HEK293 (cell line): Measurements from ENCODE around the gene INPP5A.

Experiments used
- CTCF ChIA-PET: fragments of 350-600 bp; formaldehyde crosslinking; extraction: SDS; loops from one replicate; lab custom pipeline; 2021; ENCODE audit warnings: antibody characterized with exemption; lab: Yijun Ruan, JAX
- POLR2A ChIA-PET: fragments of 300-600 bp; formaldehyde crosslinking; extraction: SDS; loops from one replicate; lab custom pipeline; 2020; ENCODE audit warnings: antibody characterized with exemption, inconsistent platforms; lab: Yijun Ruan, JAX
- H3K27ac ChIP-seq: fragments of 200-500 bp; sonication (Bioruptor generic); 2 replicates; pipeline ENCODE4 v1.5.1; 2014; ENCODE audit warnings: low read depth, low read length, control low read depth, inconsistent platforms; ENCODE audit errors: extremely low read depth
- H3K36me3 ChIP-seq, 2 experiments: fragments of 200-500 bp in 1 of 2; sonication (Bioruptor generic) in 1 of 2; 1 replicate in 1 of 2; 2 replicates in 1 of 2; pipeline ENCODE4 v1.5.1; 2014 to 2017; ENCODE audit warnings: inconsistent platforms in 2 of 2, low read length in 2 of 2; ENCODE audit not compliant: control insufficient read depth in 2 of 2, insufficient read depth in 1 of 2
- H3K4me1 ChIP-seq: fragments of 200-500 bp; sonication (Bioruptor generic); 2 replicates; pipeline ENCODE4 v1.5.1; 2014; ENCODE audit warnings: mild to moderate bottlenecking, low read length, inconsistent platforms; ENCODE audit not compliant: control insufficient read depth, insufficient read depth
- H3K4me3 ChIP-seq: 2 replicates; pipeline ENCODE4 v1.5.1; 2011; ENCODE audit warnings: low read depth, mild to moderate bottlenecking, control low read depth, low read length, moderate library complexity
- H3K9me3 ChIP-seq: fragments of 200-500 bp; sonication (Bioruptor generic); 2 replicates; pipeline ENCODE4 v1.5.1; 2014; ENCODE audit warnings: low read depth, low read length, inconsistent platforms; ENCODE audit not compliant: control insufficient read depth, insufficient read depth
- KLF10 ChIP-seq: fragments of 450-650 bp; IDR thresholded peaks from 2 replicates; pipeline ENCODE4 v1.5.1; 2018; ENCODE audit warnings: missing biosample characterization, mild to moderate bottlenecking, missing genetic modification characterization
- PRDM10 ChIP-seq: fragments of 450-650 bp; formaldehyde crosslinking; IDR thresholded peaks from 2 replicates; pipeline ENCODE4 v1.5.1; 2016; ENCODE audit warnings: missing biosample characterization, missing genetic modification characterization
- SCRT1 ChIP-seq: fragments of 450-650 bp; formaldehyde crosslinking; IDR thresholded peaks from 2 replicates; pipeline ENCODE4 v1.5.1; 2016; ENCODE audit warnings: missing biosample characterization, missing genetic modification characterization, borderline replicate concordance
- SP2 ChIP-seq: fragments of 450-650 bp; formaldehyde crosslinking; IDR thresholded peaks from 2 replicates; pipeline ENCODE4 v1.5.1; 2016; ENCODE audit warnings: missing biosample characterization, missing genetic modification characterization
- YY2 ChIP-seq: fragments of 450-650 bp; formaldehyde crosslinking; IDR thresholded peaks from 2 replicates; pipeline ENCODE4 v1.5.1; 2016; ENCODE audit warnings: missing biosample characterization, missing genetic modification characterization
- ZNF114 ChIP-seq: fragments of 450-650 bp; formaldehyde crosslinking; IDR thresholded peaks from 2 replicates; pipeline ENCODE4 v1.5.0; 2017; ENCODE audit warnings: missing biosample characterization, missing genetic modification characterization
- ZNF133 ChIP-seq: fragments of 450-650 bp; formaldehyde crosslinking; IDR thresholded peaks from 2 replicates; pipeline ENCODE4 v1.5.1; 2016; ENCODE audit warnings: missing biosample characterization, missing genetic modification characterization
- ZNF248 ChIP-seq: fragments of 450-650 bp; formaldehyde crosslinking; IDR thresholded peaks from 2 replicates; pipeline ENCODE4 v1.5.1; 2017; ENCODE audit warnings: missing biosample characterization, missing genetic modification characterization
- ZNF302 ChIP-seq: fragments of 450-650 bp; formaldehyde crosslinking; IDR thresholded peaks from 2 replicates; pipeline ENCODE4 v1.5.1; 2016; ENCODE audit warnings: missing biosample characterization, missing genetic modification characterization, low read depth
- ZNF324 ChIP-seq: fragments of 450-650 bp; formaldehyde crosslinking; IDR thresholded peaks from 2 replicates; pipeline ENCODE4 v1.5.1; 2016; ENCODE audit warnings: missing biosample characterization, missing genetic modification characterization
- ZNF488 ChIP-seq: fragments of 450-650 bp; formaldehyde crosslinking; IDR thresholded peaks from 2 replicates; pipeline ENCODE4 v1.5.1; 2016; ENCODE audit warnings: missing biosample characterization, missing genetic modification characterization
- ZNF571 ChIP-seq: fragments of 450-650 bp; formaldehyde crosslinking; IDR thresholded peaks from 2 replicates; pipeline ENCODE4 v1.5.0; 2017; ENCODE audit warnings: missing biosample characterization, missing genetic modification characterization
- ZNF610 ChIP-seq: fragments of 450-650 bp; formaldehyde crosslinking; IDR thresholded peaks from 2 replicates; pipeline ENCODE4 v1.5.1; 2016; ENCODE audit warnings: missing biosample characterization, missing genetic modification characterization, borderline replicate concordance
- ZNF639 ChIP-seq: fragments of 450-650 bp; formaldehyde crosslinking; IDR thresholded peaks from 2 replicates; pipeline ENCODE4 v1.5.1; 2016; ENCODE audit warnings: missing biosample characterization, missing genetic modification characterization
- ZNF664 ChIP-seq: fragments of 450-650 bp; formaldehyde crosslinking; IDR thresholded peaks from 2 replicates; pipeline ENCODE4 v1.5.1; 2016; ENCODE audit warnings: missing biosample characterization, missing genetic modification characterization
- ZNF677 ChIP-seq: fragments of 450-650 bp; IDR thresholded peaks from 2 replicates; pipeline ENCODE4 v1.5.0; 2018; ENCODE audit warnings: missing biosample characterization, mild to moderate bottlenecking, missing genetic modification characterization, moderate library complexity
- ZNF707 ChIP-seq: fragments of 450-650 bp; formaldehyde crosslinking; IDR thresholded peaks from 2 replicates; pipeline ENCODE4 v1.5.1; 2016; ENCODE audit warnings: missing biosample characterization, missing genetic modification characterization
- ZNF785 ChIP-seq: fragments of 450-650 bp; formaldehyde crosslinking; IDR thresholded peaks from 2 replicates; pipeline ENCODE4 v1.5.1; 2016; ENCODE audit warnings: missing biosample characterization, missing genetic modification characterization
- ZNF830 ChIP-seq: fragments of 450-650 bp; IDR thresholded peaks from 2 replicates; pipeline ENCODE4 v1.5.0; 2018; ENCODE audit warnings: missing biosample characterization, missing genetic modification characterization, low read depth, mild to moderate bottlenecking, moderate library complexity
- ZSCAN23 ChIP-seq: fragments of 450-650 bp; formaldehyde crosslinking; IDR thresholded peaks from 2 replicates; pipeline ENCODE4 v1.5.1; 2016; ENCODE audit warnings: missing biosample characterization, missing genetic modification characterization
- ZSCAN4 ChIP-seq: fragments of 450-650 bp; formaldehyde crosslinking; IDR thresholded peaks from 2 replicates; pipeline ENCODE4 v1.5.1; 2017; ENCODE audit warnings: missing biosample characterization, missing genetic modification characterization

Gene INPP5A

GRCh38 chr10:132607961-132608495 lies 70.4 kb downstream of the INPP5A start:
- Histone ChIP-seq H3K4me1 (peaks cover 3% of the 10 kb centered on the region; the same call in 1 of the 2 replicates), H3K9me3 (no peaks in the 10 kb centered on the region), H3K36me3 (no peaks in the 10 kb centered on the region), H3K27ac (no peak overlapping the region), H3K4me3 (no peak overlapping the region)
- no peak for TF ChIP-seq ZNF677 (tag by site-specific recombination)
- TF ChIP-seq ZNF133 (tag by site-specific recombination), result no peak
- TF ChIP-seq ZNF302 (tag by site-specific recombination), result no peak
- no peak for TF ChIP-seq ZNF248 (tag by site-specific recombination)
- no peak for TF ChIP-seq KLF10 (tag by site-specific recombination)
- TF ChIP-seq ZNF639, result no peak
- TF ChIP-seq SCRT1 (tag by site-specific recombination), result no peak
- TF ChIP-seq ZSCAN23 (tag by site-specific recombination), result no peak
- TF ChIP-seq ZNF114, result no peak
- TF ChIP-seq ZNF610 (tag by site-specific recombination), result no peak
- no peak for TF ChIP-seq ZNF785 (tag by site-specific recombination)
- no peak for TF ChIP-seq ZNF664 (tag by site-specific recombination)
- TF ChIP-seq ZNF830 (tag by site-specific recombination), result no peak
- no peak for TF ChIP-seq PRDM10 (tag by site-specific recombination)
- no peak for TF ChIP-seq YY2
- no peak for TF ChIP-seq SP2 (tag by site-specific recombination)
- no peak for TF ChIP-seq ZNF571 (tag by site-specific recombination)
- TF ChIP-seq ZNF324 (tag by site-specific recombination), result no peak
- POLR2A ChIA-PET, result no interaction called here
- CTCF ChIA-PET, result interaction anchor here (0.7 kb wide), 1 partner anchor 253 kb away, joined by 3 read pairs; no protein-coding TSS in a partner anchor

- POLR2A ChIA-PET, result no interaction called here
- CTCF ChIA-PET, result interaction anchor here (0.6 kb wide), 1 partner anchor 85 kb away, joined by 3 read pairs; no protein-coding TSS in a partner anchor
- Histone ChIP-seq H3K9me3 (no peaks in the 10 kb centered on the region), H3K27ac (no peak overlapping the region), H3K4me3 (no peak overlapping the region), H3K36me3 (no peaks in the 10 kb centered on the region), H3K4me1 (peaks cover 3% of the 10 kb centered on the region; the same call in 1 of the 2 replicates)
- TF ChIP-seq ZSCAN4 (tag by site-specific recombination) (0 out of 2 replicates have a peak, but pooled peaks have one; percentile 19), ZNF488 (tag by site-specific recombination) (no peak), ZNF707 (no peak)
Measured at GRCh38 chr10:132608511-132609195, 71.1 kb downstream of the INPP5A start.
